HG03439 (cell line): Measurements from ENCODE around the gene NOTCH2.
"Not testable (repeated sequence)": the region's sequence is repeated elsewhere in the genome, so short reads cannot be mapped to it uniquely, and the experiment has no call there.

ENCODE experiments used
- ATAC-seq: cut with Tn5 transposase; IDR thresholded peaks from one replicate; pipeline ENCODE4 v1.9.1; 2021; ENCODE audit warnings: mild to moderate bottlenecking, moderate library complexity; ENCODE audit not compliant: unreplicated experiment

Gene NOTCH2

DNA sequence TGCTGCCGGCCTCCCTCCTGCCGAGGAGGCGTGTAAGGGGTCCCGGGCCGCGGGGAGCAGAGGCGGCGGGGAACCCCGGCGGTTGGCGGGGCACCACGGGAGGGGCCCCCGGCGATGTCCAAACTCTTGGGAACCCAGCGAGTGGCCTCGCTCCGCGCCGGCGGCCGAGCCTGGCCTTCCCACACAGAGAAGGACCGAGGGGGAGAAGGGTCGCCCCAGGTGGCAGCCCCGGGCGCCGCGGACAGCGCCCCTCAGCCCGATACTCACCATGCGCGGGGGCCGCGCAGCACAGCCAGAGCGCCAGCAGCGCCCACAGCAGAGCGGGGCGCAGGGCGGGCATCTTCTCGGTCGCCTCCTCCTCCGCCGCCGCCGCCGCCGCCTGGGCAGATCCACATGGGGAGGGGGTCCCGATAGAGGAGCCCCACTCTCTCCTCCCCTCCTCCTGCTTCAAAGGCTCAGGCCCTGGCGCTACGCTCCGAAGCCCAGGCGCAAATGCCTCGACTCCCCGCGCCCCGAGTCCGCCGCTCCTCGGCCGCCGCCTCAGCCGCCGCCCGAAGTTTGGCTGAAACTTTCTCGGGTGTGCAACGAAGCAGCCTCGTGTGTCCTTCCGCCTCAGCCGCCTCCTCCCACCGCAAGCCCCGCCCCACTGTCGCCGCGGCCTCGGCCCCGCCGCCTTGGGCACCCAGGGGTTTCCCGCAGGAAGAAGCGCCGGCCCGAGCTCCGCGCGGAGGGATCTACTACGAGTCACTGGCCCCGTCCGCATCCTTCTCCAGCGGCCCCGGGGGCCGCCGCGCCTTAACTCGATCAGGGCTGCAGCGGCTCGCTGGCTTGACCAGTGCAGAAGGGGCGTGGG, at the start of gene NOTCH2:
Gene NOTCH2 (minus strand): TSS at position 596 of the 853 bp plus-strand sequence. CDS start 256 bp downstream, at position 340.
- ATAC-seq = peak; percentile 71

DNA sequence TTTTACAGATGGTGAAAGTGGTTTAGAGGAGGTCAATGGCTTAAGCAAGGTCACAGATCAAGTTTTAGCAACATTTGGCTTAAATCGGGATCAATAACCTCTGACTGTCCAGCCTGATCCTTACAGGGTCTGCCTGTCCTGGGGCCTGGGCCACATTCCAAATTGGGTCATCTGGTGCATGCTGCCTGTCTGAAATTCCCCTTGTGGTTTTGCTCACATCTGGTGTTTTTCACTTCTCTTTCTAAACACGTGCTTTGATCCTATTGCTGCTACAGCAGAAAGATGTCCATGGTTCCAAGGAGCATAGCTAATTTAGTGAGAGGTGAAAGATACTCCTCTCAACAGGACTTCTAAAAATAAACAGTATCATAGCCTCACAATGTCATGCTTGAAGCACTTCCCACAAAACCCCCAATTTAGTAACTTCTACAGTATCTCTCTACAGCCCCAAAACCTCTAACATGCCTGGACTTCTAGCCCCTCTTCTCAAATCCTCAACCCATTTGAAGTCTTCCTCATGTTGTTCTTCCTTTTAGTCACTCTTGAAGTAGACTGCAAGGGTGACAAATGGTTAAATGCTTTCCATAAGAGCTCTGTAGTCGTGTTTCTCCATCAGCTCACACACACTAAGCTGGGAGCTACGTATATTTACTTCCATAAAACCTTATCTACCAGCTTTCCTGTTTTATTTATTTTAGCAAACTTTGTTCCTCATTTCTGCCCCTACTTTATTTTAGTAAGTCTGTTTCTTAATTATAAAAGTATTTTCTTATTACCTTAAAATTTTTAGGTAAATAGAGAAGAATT, 48.1 kb upstream of the NOTCH2 start:
- ATAC-seq = not testable (repeated sequence)

DNA sequence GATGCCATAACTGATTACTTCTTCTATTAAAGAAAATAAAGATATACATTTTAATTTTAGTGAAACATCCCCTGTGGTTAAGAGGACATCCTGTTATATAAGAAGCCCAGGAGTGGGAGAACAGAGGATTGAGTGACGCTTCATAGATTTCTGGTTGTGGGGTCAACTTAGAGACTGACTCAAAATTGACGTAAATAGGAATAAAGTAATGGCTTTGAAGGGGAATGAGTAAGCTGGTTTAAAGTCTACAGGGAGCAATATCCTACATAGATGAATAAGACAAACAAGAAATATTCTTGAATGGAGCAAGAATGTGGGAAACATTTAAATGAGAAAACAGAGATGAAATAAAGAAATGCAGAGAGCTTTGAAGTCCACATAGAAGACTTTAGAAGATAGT, 46.6 kb upstream of the NOTCH2 start:
- ATAC-seq = not testable (repeated sequence)

DNA sequence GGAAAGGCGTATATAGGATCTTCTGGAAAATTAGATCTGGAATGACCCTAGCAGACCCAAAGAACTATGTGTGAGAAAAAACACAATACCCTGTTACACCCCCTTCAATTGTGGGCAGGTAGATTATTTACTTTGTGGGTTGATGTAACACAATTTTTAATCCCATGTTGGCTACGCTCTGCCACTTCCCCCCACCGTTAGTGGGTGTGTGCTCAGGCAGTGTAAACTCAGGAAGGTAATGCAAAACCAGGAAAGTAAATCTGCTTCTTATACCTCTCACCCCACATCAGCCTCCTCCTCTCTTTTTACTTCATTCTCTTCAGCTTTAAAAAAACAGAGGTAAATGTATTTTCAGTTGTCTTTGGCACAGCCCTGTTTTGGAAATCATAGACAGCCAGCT, 43.7 kb upstream of the NOTCH2 start:
- ATAC-seq = not testable (repeated sequence)

DNA sequence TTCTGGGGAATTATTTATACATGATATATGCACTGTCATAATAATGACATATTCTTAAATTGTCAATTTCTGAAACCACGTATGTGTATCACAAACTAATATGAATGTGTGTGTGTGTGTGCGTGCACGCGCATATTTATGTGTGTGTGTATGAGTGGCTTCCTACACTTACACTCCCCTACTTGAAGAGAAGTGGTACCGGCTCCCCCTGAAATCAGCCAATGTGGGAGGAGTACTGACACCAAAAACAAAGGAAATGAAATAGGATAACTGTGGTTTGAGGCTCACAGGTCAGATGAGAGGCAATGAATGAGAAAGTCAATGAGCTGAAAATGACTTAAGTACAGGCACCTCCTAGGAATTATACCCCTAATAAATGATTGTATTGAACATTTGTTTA, 42.8 kb upstream of the NOTCH2 start:
- not testable (repeated sequence) for ATAC-seq

DNA sequence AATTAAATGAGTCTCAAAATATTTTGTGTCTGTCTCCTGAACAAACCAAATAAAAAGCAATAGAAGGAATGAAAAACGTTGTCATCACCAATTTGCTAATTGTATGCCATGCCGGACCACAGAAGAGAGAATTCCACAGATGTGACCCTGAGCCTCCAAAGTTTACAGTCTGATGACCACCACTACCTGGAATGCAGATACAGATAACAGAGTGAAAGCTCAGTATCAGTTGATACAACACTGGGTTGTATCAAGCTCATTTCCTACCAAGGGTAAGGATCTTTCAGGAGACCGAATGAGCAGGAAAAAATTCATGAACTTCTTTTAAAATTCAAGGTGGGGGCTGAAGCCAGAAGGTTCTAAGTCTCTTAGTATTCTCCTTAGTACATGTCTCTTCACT, 42.3 kb upstream of the NOTCH2 start:
- ATAC-seq = not testable (repeated sequence)

DNA sequence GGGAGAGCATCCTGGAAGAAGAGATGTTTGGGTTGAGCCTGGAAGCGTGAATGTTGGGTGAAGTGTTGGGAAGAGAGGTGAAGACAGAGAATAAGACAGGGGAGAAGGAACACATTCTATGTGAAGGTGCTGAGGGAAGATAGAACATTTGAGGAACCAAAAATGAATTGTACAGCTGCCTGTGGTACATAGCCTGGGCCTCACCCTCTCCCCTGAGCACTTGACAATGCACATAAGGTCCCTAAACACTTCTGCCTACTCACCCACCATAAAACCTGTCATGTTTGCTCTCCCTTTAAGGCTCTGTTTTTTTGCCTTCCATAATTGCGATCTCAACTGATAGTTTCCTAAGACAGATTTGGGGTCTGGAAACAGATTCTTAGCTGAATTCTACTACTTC, 41.5 kb upstream of the NOTCH2 start:
- ATAC-seq = not testable (repeated sequence)

DNA sequence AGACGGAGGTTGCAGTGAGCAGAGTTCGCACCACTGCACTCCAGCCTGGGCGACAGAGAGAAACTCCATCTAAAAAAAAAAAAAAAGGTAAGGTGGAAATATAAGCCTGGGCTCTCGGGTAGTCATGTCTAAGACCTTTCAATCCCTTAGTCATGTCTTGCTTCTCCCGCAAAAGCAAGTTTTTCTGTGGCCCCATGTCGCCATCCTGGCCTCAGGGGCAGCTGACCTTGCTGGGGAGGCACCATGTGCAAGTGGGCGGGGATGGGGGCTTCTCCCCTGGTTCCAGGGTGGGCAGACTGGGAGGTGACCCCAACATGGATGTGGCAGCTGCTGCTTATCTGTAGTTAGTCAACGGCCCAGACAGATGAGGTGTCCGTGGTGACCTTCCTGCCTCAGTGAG, 40.2 kb upstream of the NOTCH2 start:
- not testable (repeated sequence) for ATAC-seq

DNA sequence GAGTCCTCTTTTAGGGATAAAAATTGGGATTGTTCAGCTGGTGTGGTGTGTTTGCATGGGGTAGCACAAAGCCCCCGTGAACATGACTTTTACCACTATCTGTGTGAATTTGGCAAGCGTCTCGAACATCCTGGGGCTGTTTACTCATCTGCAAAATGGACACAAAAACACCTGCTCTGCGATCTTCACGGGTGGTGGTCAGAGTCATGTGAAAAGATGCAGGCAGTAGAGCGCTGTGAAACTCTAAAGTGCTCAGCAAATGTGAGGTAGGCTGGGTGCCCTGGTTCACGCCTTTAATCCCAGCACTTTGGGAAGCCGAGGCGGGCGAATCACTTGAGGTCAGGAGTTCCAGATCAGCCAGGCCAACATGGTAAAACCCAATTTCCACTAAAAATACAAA, 39.7 kb upstream of the NOTCH2 start:
- ATAC-seq = not testable (repeated sequence)

DNA sequence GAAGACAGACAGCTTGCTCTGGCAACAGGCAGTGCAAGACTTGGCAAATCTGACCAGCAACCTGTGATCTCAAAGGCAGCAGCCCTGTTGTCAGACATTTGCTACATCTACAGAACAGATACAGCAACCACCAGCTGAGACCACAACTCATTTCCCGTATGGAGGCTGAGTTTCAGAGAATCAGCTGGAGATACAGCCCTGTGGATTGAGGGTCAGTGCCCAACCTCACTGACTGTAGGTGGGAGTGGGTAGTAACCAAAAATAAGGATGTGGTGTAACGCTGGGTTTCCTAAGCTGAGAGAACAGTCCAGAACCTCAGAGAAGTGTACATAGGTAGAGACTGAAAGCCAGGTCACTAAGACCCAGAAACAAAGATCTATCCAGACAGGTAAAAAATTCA, 35.8 kb upstream of the NOTCH2 start:
- not testable (repeated sequence) for ATAC-seq

DNA sequence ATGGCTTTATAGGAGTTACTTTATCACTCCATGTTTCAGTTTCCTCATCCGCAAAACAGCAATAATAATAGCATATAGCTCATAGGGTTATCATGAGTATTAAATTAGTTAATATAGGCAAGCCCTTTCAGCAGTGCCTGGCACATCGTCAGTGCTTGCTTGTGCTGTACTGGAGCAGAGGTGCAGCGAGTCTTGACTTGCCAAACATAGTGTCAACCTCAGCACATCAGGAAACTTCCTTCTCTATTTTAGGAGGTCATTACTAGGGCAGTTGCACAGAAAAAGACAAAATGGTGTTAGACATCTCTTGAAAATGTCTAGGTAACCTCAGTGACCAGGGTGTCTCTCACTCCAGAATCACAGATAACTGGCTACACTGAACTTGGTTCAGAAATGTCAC, 34.3 kb upstream of the NOTCH2 start:
- not testable (repeated sequence) for ATAC-seq

DNA sequence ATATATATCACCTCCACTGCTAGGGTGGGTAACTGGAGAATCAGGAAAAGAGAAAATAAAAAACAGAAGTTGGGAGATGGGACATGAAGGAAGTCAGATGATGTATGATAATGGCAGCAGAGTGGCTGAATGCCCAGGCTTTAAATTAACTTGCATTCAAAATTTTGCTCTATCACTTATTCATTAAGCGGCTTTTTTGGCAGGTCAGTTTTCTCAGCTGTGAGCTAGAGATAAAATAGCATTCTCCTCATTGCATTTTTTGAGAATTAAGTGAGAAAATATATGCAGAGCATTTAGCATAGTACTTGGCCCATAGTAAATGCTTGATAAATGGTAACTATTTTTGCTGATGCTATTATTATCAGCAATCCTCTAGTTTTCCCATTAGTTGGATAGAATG, 32.1 kb upstream of the NOTCH2 start:
- ATAC-seq = not testable (repeated sequence)

DNA sequence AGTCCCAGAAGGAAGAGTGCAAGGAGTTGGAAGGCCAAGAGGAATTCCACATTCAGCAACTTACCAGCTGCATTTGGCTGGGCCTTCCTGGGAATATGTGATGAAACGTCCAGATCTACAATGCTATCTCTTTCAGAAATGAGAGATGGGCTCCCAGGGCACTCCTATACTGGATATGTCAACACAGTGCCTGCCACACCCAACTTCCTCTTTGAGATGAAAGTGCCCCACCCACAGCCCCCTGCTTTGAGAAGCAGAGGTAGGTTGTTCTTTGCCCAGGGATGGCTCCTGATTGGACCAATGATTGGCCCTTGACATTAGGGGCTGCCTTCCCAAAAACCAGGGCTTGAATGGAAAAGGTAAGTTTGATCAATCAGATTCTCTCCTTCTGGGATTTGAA, 31.1 kb upstream of the NOTCH2 start:
- ATAC-seq = not testable (repeated sequence)

DNA sequence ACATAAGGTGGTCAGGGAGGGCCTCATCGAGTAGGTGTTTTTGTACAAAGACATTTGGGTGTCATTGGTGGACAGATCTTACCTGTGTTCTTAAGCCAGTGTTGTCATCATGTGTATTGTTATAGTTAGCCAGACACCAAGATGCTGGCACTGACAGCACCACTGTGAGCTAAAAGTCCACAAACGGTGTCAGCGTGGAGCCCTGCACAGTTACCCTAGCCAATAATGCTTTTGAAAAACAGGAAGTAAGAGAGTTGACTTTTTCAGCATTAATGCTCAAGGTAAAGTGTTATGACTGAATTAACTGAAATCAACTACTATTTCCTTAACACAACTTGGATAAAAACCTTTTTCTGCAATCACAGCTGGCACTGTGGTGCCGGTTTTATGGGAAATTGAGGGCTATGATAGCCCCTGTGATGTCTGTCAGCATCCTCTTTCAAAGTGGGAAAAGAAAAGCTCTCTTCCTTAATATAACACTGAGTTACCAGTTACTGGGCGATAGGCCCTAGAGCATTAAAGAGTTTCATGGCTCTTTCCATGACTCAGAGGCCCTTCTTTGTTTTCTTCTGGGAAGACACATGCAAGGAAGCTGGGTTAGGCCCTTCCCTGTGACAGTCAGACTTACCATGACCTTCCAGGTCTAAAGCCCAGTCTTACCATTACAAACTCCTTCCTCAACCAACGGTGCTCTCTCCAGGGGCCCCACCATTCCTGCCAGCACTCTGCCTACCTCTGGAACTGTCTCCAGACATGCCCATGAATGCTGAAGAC, 29.7 kb upstream of the NOTCH2 start:
- not testable (repeated sequence) for ATAC-seq

DNA sequence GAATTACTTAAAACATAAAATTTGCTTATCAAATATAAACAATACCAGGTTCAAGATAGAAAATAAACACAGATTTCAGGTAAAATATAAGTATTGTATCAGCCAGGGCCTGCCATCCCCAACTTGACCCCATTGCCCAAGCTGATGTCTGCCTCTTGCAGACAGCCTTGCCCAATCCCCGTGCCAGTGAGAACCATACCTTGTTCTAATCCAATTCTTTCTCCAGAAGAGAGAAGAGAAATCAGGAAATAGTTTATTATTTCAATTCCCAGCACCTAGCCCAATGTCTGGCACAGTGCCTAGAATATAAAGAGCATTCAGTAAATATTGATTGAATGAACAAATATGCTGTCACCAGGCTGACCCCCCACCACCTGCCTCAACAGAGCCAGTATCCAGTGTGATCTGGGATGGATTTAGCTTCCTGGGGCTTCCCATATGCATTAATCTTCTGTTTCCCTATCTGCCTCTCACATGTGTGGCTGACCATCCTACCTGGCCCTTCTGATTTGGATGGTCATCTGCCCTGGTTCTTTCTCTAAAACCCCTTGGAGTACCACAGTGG, 27.6 kb upstream of the NOTCH2 start:
- not testable (repeated sequence) for ATAC-seq

DNA sequence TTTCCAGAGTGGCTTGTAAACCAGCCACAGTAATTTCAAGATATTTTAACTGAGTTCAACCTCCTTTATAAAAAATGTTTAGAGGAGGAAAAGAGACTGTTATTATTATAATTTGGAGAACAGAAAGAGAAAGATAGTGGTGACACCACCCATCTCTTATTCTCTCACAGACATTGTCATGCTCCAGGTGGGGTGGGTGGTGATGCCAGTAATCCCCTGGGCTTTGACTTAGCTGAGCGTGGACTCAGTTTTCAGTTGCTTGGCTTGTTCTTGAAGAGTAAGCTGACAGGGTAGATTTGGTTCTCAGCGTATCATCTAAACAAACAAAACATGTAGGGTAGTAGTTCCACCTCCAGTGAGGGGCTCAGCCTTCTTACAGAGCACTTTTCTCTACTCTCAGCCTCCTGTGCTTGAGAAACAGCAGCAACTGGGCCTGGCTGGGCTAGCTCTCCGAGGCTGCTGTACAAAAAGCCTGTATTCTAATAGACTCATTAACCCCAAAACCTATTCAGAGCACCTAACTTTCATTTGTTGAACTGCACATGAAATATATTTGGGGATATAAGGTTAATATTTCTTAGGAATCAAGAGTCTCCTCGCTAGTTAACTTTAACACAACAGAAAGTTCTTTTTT, 24.2 kb upstream of the NOTCH2 start:
- not testable (repeated sequence) for ATAC-seq

DNA sequence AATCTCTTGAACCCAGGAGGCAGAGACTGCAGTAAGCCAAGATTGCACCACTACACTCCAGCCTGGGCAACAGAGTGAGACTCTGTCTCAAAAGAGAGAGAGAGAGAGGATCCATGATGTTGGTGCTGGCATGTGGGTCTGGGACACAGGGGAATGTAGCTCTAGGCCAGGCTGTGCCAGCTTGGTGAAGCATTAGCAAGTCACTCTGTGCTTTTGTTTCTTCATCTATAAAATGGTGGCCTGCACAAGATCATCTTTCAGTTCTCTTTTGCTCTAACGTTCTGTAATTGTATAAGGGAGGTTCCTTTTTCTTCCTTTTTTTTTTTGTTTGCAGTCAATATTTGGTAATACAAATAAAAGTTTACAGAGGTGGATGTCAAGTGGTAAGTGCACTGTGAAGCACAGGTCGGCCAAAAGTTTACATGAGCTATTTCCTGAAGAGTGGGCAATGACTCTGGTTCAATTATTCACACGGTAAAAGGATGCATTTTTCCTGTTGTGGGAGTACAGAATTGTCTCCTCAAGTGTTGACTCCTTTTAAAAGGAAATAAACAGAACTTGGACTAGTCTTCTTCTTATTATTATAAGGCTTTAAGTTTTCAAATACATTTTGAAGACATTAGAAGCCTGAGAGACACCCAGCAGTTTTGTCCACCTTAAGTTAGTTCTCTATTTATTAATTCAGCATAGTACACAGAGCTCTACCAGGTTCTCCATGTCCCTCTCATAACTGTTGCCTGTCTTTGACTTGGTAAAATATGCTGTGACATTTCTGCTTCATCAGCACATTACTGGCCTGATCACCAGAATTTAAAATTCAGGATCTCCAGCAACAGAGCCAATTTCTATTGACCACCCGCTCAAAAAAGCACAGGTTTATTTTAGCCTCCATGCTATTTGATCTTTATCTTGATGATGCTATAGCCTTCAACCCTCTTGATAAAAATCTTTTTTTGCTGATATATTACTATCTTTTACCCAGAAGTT, 23.1 kb upstream of the NOTCH2 start:
- ATAC-seq = not testable (repeated sequence)

DNA sequence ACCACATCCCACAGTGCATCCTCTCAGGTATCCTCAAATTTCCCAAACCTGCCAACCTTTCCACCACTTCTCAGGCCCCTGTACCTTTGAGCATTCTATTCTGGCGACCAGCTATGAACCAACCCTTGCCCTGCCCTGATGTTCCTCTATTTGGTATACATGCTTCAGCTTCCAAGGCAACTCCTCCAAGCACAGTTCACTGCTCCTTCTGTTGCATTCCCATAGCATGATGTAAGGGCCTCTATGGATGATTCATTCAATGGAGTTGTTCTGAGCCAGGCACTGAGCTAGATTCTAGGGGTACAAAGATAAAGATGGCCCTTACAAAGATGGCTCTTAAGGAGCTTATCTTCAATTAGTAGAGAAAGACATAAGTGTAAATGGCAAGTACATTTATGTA, 21.4 kb upstream of the NOTCH2 start:
- not testable (repeated sequence) for ATAC-seq

DNA sequence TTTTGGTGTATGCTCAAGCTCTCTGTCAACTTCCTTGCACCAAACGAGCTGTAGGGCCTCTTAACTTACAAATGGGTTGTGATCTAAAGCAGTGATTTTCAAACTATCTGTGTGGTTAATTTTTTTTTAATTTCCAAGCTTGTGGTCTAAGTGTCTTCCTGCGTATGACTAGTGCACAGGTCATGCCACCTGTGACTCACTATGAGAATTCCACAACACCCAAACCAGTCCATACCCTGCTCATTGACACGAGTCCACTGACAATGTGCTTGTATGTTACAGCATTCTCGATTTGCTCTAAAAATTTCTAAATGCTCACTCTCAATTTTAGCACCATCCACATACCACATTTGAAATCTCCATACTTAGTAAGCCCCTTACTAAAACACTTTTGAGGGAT, 18.5 kb upstream of the NOTCH2 start:
- ATAC-seq = not testable (repeated sequence)
